NCI-H2107 (cell line): ENCODE data around the gene TENM4.

ENCODE experiments used
- DNase-seq: peaks from one replicate; lab custom pipeline; 2025; lab: John Stamatoyannopoulos, UW

Gene TENM4

GRCh38 chr11:78694152-78694551 is 746.7 kb downstream of the TENM4 start:
- DNase-seq = no peak

- DNase-seq = no peak
Measured at GRCh38 chr11:78691215-78691614, 749.6 kb downstream of the TENM4 start.

GRCh38 chr11:78690352-78690987 is 750.4 kb downstream of the TENM4 start:
- DNase-seq = no peak

GRCh38 chr11:78689585-78690153 is 751.2 kb downstream of the TENM4 start:
- DNase-seq = no peak

GRCh38 chr11:78689101-78689500 is 751.7 kb downstream of the TENM4 start:
- no peak for DNase-seq

GRCh38 chr11:78688460-78688859 is 752.4 kb downstream of the TENM4 start:
- no peak for DNase-seq

- no peak for DNase-seq
Measured at GRCh38 chr11:78685156-78685555, 755.7 kb downstream of the TENM4 start.

- no peak for DNase-seq
Measured at GRCh38 chr11:78684377-78684776, 756.5 kb downstream of the TENM4 start.

GRCh38 chr11:78683774-78684173 is 757.1 kb downstream of the TENM4 start:
- DNase-seq = no peak

- DNase-seq = no peak
Measured at GRCh38 chr11:78676026-78676557, 764.7 kb downstream of the TENM4 start.

GRCh38 chr11:78672850-78673620 is 767.8 kb downstream of the TENM4 start:
- no peak for DNase-seq

- no peak for DNase-seq
Measured at GRCh38 chr11:78669249-78669648, 771.6 kb downstream of the TENM4 start.

- no peak for DNase-seq
Measured at GRCh38 chr11:78667461-78667860, 773.4 kb downstream of the TENM4 start.

GRCh38 chr11:78666675-78667160 is 774.1 kb downstream of the TENM4 start:
- no peak for DNase-seq

- DNase-seq = no peak
Measured at GRCh38 chr11:78664636-78665035, 776.2 kb downstream of the TENM4 start.

GRCh38 chr11:78662811-78663210 is 778.0 kb downstream of the TENM4 start:
- DNase-seq = no peak

GRCh38 chr11:78660471-78660870 is 780.4 kb downstream of the TENM4 start:
- DNase-seq = no peak

- DNase-seq = no peak
Measured at GRCh38 chr11:78659326-78660270, 781.2 kb downstream of the TENM4 start.

GRCh38 chr11:78657968-78658839 is 782.6 kb downstream of the TENM4 start:
- no peak for DNase-seq

- DNase-seq = no peak
Measured at GRCh38 chr11:78657441-78657840, 783.4 kb downstream of the TENM4 start.

GRCh38 chr11:78656984-78657383 is 783.8 kb downstream of the TENM4 start:
- DNase-seq = no peak
